ENCODE results near the gene PIN4.
A peak's percentile ranks its signal among the peaks of the same experiment; 100 is the strongest.

Gene PIN4

DNA sequence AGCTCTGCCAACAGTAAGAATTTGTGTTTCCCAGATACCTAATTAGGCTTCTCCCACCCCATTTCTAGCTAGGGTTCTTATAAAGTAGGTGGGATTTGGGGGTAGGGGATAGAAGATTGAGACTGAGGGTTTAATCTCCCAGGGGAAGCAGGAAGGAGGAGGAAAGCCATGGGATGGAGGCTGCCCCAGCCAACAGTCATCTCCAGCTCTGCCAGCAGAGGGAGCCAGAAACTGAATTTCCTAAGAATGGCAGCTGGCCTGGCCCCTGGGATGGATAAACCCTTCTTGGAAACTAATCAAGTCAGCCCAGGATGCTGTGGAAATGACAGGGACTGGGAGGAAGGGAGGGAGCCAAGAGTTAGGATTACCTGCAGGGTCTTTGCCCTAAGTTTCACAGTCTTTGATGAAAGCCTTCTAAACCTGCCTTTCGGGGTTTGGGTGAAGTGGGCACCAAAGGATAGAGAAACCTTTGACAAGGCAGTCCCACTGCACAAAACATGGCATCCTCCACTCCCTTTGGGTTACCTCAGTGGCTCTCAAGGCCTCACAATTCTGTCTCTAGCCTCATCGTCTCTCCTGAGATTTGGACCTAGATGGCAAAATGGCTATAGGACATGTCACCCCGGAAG is 64.0 kb downstream of the PIN4 start:
- peak; percentile 23 for DNase-seq
- Histone ChIP-seq H3K4me1 (ENCODE audit: low read length) (no peaks in the 10 kb centered on the region), H3K27me3 (replicated peaks; ENCODE audit: insufficient read depth, low read length) (no peaks in the 10 kb centered on the region), H3K4me2 (ENCODE audit: low read depth, low read length) (no peak overlapping the region), H3K27ac (ENCODE audit: low read length) (no peak overlapping the region), H4K20me1 (ENCODE audit: insufficient read depth, low read length) (no peaks in the 10 kb centered on the region), H3K9me3 (replicated peaks; ENCODE audit: insufficient read depth, low read length) (no peaks in the 10 kb centered on the region), H3K4me3 (ENCODE audit: low read length) (no peak overlapping the region), H3K36me3 (replicated peaks; ENCODE audit: insufficient read depth, low read length) (no peaks in the 10 kb centered on the region), H3F3A (ENCODE audit: insufficient read depth, low read length) (no peaks in the 10 kb centered on the region), H3K79me2 (ENCODE audit: low read length) (no peaks in the 10 kb centered on the region), H3K9ac (ENCODE audit: low read length) (no peak overlapping the region), H2AFZ (ENCODE audit: low read length) (no peak overlapping the region), H3K9me2 (replicated peaks; ENCODE audit: insufficient read depth, low read length) (no peaks in the 10 kb centered on the region)
- TF ChIP-seq EZH2 (optimal IDR thresholded peaks at IDR 0.05; ENCODE audit: low read depth, low read length) (no peak), EZH2phosphoT487 (IDR thresholded peaks at IDR 0.05; ENCODE audit: low read length) (no peak)
- TF ChIP-seq, protein P1, sequence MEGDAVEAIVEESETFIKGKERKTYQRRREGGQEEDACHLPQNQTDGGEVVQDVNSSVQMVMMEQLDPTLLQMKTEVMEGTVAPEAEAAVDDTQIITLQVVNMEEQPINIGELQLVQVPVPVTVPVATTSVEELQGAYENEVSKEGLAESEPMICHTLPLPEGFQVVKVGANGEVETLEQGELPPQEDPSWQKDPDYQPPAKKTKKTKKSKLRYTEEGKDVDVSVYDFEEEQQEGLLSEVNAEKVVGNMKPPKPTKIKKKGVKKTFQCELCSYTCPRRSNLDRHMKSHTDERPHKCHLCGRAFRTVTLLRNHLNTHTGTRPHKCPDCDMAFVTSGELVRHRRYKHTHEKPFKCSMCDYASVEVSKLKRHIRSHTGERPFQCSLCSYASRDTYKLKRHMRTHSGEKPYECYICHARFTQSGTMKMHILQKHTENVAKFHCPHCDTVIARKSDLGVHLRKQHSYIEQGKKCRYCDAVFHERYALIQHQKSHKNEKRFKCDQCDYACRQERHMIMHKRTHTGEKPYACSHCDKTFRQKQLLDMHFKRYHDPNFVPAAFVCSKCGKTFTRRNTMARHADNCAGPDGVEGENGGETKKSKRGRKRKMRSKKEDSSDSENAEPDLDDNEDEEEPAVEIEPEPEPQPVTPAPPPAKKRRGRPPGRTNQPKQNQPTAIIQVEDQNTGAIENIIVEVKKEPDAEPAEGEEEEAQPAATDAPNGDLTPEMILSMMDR (IDR thresholded peaks at IDR 0.05; ENCODE audit: low read length), result peak; percentile 81

DNA sequence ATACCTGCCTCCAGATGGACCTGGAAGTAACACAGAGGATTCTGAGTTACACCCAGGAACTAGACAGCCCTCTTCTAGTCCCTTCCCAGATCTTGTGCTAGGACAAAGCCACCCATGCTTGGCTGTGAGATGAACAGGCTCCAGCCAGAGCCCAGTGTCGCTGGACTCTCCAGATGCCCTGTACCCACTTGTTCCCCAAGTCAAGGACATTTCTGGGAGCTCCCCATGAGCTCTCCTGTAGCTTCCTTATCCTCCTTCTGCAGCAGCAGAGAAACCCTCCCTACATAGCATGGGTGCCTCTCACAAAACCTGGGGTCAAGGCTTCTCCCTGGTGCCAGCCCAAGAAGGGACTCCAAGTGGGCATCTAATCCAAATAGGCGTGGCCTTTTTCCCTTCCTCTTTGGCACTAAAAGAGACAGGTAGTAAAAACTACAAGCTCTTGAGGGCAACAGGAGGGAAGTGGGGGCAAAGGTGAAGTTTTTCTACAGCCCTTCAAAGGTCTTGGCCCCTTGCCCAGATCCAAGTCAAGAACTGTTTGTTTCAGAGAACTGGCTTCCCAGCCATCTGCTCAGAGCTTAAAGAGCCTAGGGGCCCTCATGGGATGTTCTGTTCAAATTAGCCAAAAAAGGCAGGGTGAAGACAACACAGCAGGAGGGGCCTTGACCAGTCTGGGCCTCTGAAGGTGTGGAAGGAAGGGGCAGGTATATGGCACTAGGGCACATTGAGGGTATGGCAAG is 65.8 kb downstream of the PIN4 start:
- TF ChIP-seq, protein P1 (IDR thresholded peaks at IDR 0.05; ENCODE audit: low read length), result no peak
- no peak for TF ChIP-seq EZH2 (optimal IDR thresholded peaks at IDR 0.05; ENCODE audit: low read depth, low read length)
- TF ChIP-seq EZH2phosphoT487 (IDR thresholded peaks at IDR 0.05; ENCODE audit: low read length), result no peak
- DNase-seq, result no peak

More for the DNA sequence above, 65.8 kb downstream of the PIN4 start:
- H3K4me2 ChIP-seq (ENCODE audit: low read depth, low read length), result no peak overlapping the region
- no peaks in the 10 kb centered on the region for H3K36me3 ChIP-seq (replicated peaks; ENCODE audit: insufficient read depth, low read length)
- H3F3A ChIP-seq (ENCODE audit: insufficient read depth, low read length), result no peaks in the 10 kb centered on the region
- H3K79me2 ChIP-seq (ENCODE audit: low read length), result no peaks in the 10 kb centered on the region
- no peaks in the 10 kb centered on the region for H3K9me3 ChIP-seq (replicated peaks; ENCODE audit: insufficient read depth, low read length)
- no peaks in the 10 kb centered on the region for H3K9me2 ChIP-seq (replicated peaks; ENCODE audit: insufficient read depth, low read length)
- H4K20me1 ChIP-seq (ENCODE audit: insufficient read depth, low read length), result no peaks in the 10 kb centered on the region
- no peaks in the 10 kb centered on the region for H3K27me3 ChIP-seq (replicated peaks; ENCODE audit: insufficient read depth, low read length)
- no peak overlapping the region for H3K9ac ChIP-seq (ENCODE audit: low read length)
- H3K4me1 ChIP-seq (ENCODE audit: low read length), result no peaks in the 10 kb centered on the region
- no peak overlapping the region for H3K4me3 ChIP-seq (ENCODE audit: low read length)
- H2AFZ ChIP-seq (ENCODE audit: low read length), result no peak overlapping the region
- no peak overlapping the region for H3K27ac ChIP-seq (ENCODE audit: low read length)

Data from MM.1S (cell line).